Trophoblast cell (in vitro differentiated cells and primary cell): ENCODE data around the gene SPPL3.

ENCODE experiments used
- DNase-seq, 2 donors: peaks; one replicate each; pipeline ENCODE4 v3.0.0-alpha.2; 2016
- H2AFZ ChIP-seq: 2 replicates; pipeline ENCODE4 v1.6.1; 2013; ENCODE audit warnings: low read length, moderate library complexity, mild to moderate bottlenecking; ENCODE audit not compliant: insufficient read depth, poor library complexity
- H2AK5ac ChIP-seq: 2 replicates; pipeline ENCODE4 v1.6.1; 2013; ENCODE audit warnings: mild to moderate bottlenecking, low read length
- H2BK120ac ChIP-seq: 2 replicates; pipeline ENCODE4 v1.6.1; 2013; ENCODE audit warnings: low read length, mild to moderate bottlenecking, moderate library complexity; ENCODE audit not compliant: insufficient read depth, poor library complexity
- H2BK12ac ChIP-seq: 2 replicates; pipeline ENCODE4 v1.6.1; 2013; ENCODE audit warnings: mild to moderate bottlenecking, low read length, moderate library complexity
- H2BK5ac ChIP-seq: 2 replicates; pipeline ENCODE4 v1.6.1; 2013; ENCODE audit warnings: low read length, low read depth, moderate library complexity, mild to moderate bottlenecking; ENCODE audit not compliant: poor library complexity
- H3K14ac ChIP-seq: 2 replicates; pipeline ENCODE4 v1.6.1; 2013; ENCODE audit warnings: mild to moderate bottlenecking, low read length
- H3K18ac ChIP-seq: 2 replicates; pipeline ENCODE4 v1.6.1; 2013; ENCODE audit warnings: mild to moderate bottlenecking, low read length
- H3K23ac ChIP-seq: 2 replicates; pipeline ENCODE4 v1.6.1; 2013; ENCODE audit warnings: low read length
- H3K27ac ChIP-seq: 2 replicates; pipeline ENCODE4 v1.5.1; 2013; ENCODE audit warnings: low read depth, mild to moderate bottlenecking, inconsistent platforms, low read length, moderate library complexity
- H3K27me3 ChIP-seq: 2 replicates; pipeline ENCODE4 v1.6.1; 2013; ENCODE audit warnings: inconsistent platforms, mild to moderate bottlenecking, low read length, moderate library complexity; ENCODE audit not compliant: insufficient read depth
- H3K36me3 ChIP-seq, 2 experiments: 1 replicate in 1 of 2; 2 replicates in 1 of 2; pipeline ENCODE4 v1.6.1; 2013; ENCODE audit warnings: low read length in 2 of 2, mild to moderate bottlenecking in 2 of 2, moderate library complexity in 1 of 2; ENCODE audit not compliant: insufficient read depth in 2 of 2, control insufficient read depth in 1 of 2
- H3K4ac ChIP-seq: 2 replicates; pipeline ENCODE4 v1.6.1; 2013; ENCODE audit warnings: low read depth, mild to moderate bottlenecking, low read length, moderate library complexity
- H3K4me1 ChIP-seq, 2 experiments: 1 replicate in 1 of 2; 2 replicates in 1 of 2; pipeline ENCODE4 v1.6.1; 2013; ENCODE audit warnings: low read length in 2 of 2, mild to moderate bottlenecking in 2 of 2, moderate library complexity in 1 of 2; ENCODE audit not compliant: insufficient read depth in 2 of 2, control insufficient read depth in 1 of 2
- H3K4me2 ChIP-seq: 2 replicates; pipeline ENCODE4 v1.6.1; 2013; ENCODE audit warnings: inconsistent platforms, mild to moderate bottlenecking, low read length, moderate library complexity
- H3K4me3 ChIP-seq: 2 replicates; pipeline ENCODE4 v1.5.1; 2013; ENCODE audit warnings: mild to moderate bottlenecking, low read depth, low read length, inconsistent platforms
- H3K79me1 ChIP-seq: one replicate; pipeline ENCODE4 v1.6.1; 2013; ENCODE audit warnings: low read length
- H3K79me2 ChIP-seq: 2 replicates; pipeline ENCODE4 v1.6.1; 2013; ENCODE audit warnings: low read length, mild to moderate bottlenecking; ENCODE audit not compliant: control insufficient read depth, insufficient read depth, poor library complexity
- H3K9ac ChIP-seq: 2 replicates; pipeline ENCODE4 v1.6.1; 2013; ENCODE audit warnings: mild to moderate bottlenecking, low read length
- H3K9me3 ChIP-seq: 2 replicates; pipeline ENCODE4 v1.6.1; 2013; ENCODE audit warnings: low read depth, mild to moderate bottlenecking, control low read depth, inconsistent platforms, low read length; ENCODE audit not compliant: insufficient read depth
- H4K12ac ChIP-seq: 2 replicates; pipeline ENCODE4 v1.6.1; 2013; ENCODE audit warnings: low read depth, mild to moderate bottlenecking, low read length, moderate library complexity
- H4K8ac ChIP-seq: 2 replicates; pipeline ENCODE4 v1.6.1; 2013; ENCODE audit warnings: low read depth, mild to moderate bottlenecking, low read length, moderate library complexity
- H4K91ac ChIP-seq: one replicate; pipeline ENCODE4 v1.6.1; 2013; ENCODE audit warnings: low read depth, mild to moderate bottlenecking, low read length, moderate library complexity
- WGBS: extraction: QIAGEN DNeasy Blood & Tissue Kit; methylation state at CpG from one replicate; pipeline ENCODE4 v1.1.7; 2013; ENCODE audit warnings: missing lambda C conversion rate; ENCODE audit not compliant: insufficient read length, insufficient coverage; ENCODE audit errors: extremely low coverage; 5-methylcytosine and 5-hydroxymethylcytosine counted together

Gene SPPL3

DNA sequence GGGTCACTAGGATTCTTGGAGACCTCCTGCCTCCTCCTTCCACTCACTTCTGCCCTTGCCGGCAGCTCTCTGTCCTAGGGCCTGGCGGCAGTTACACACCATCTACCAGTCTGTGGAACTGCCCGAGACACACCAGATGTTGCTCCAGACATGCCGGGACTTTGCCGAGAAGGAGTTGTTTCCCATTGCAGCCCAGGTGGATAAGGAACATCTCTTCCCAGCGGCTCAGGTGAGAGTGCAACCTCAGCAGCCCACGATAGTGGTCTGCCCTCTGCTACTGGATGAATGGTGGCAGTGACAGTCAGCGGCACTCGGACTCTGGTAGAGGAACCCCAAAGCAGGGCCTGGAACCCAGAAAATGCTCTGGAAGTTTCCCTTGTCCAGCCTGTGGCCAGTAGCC is 177.2 kb downstream of the SPPL3 start:
- H2AK5ac ChIP-seq, result no peak overlapping the region
- peaks cover 1% of the 10 kb centered on the region for H3K9me3 ChIP-seq
- no peaks in the 10 kb centered on the region for H3K27me3 ChIP-seq
- H2BK120ac ChIP-seq, result no peak overlapping the region
- H3K4me1 ChIP-seq, result peaks cover 3 to 9% of the 10 kb centered on the region in 2 experiments
- no peak for DNase-seq
- H2BK5ac ChIP-seq, result no peak overlapping the region
- H3K27ac ChIP-seq, result no peak overlapping the region
- no peak overlapping the region for H3K4ac ChIP-seq
- H4K91ac ChIP-seq, result no peak overlapping the region
- H3K36me3 ChIP-seq, result peaks cover 6 to 17% of the 10 kb centered on the region in 2 experiments
- H3K79me1 ChIP-seq, result peaks cover 4% of the 10 kb centered on the region
- no peak overlapping the region for H3K9ac ChIP-seq
- no peak overlapping the region for H3K23ac ChIP-seq
- no peak overlapping the region for H4K12ac ChIP-seq
- WGBS, result no CpG with 5 or more reads among the region's 9 CpGs
- H3K4me2 ChIP-seq, result no peak overlapping the region
- H4K8ac ChIP-seq, result no peak overlapping the region
- H2AFZ ChIP-seq, result no peak overlapping the region
- no peak overlapping the region for H3K4me3 ChIP-seq
- H2BK12ac ChIP-seq, result no peak overlapping the region
- H3K14ac ChIP-seq, result no peak overlapping the region
- H3K18ac ChIP-seq, result no peak overlapping the region
- no peaks in the 10 kb centered on the region for H3K79me2 ChIP-seq

DNA sequence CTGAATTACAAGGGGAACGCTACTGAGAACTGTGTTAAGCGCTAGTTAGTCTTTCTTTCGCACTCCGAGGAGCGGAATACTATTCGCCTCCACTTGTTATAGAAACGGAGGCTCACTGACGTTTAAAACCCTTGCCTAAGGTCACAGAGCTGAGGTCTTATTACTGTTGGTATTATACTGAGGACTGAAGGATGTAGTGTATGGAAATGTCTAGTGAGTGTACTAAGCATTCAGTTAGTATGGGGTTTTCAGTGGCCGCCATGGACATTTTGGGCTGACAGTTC is 177.7 kb downstream of the SPPL3 start:
- peaks cover 9 to 22% of the 10 kb centered on the region in 2 experiments for H3K36me3 ChIP-seq
- H3K27me3 ChIP-seq, result no peaks in the 10 kb centered on the region
- H2BK12ac ChIP-seq, result no peak overlapping the region
- DNase-seq, result no peak
- H3K4me3 ChIP-seq, result no peak overlapping the region
- no peak overlapping the region for H3K4ac ChIP-seq
- H2BK120ac ChIP-seq, result no peak overlapping the region
- H4K12ac ChIP-seq, result no peak overlapping the region
- no peak overlapping the region for H3K14ac ChIP-seq
- H3K79me1 ChIP-seq, result peaks cover 4% of the 10 kb centered on the region
- H4K8ac ChIP-seq, result no peak overlapping the region
- H4K91ac ChIP-seq, result no peak overlapping the region
- H3K27ac ChIP-seq, result no peak overlapping the region
- no peak overlapping the region for H3K9ac ChIP-seq
- H2AK5ac ChIP-seq, result no peak overlapping the region
- H3K79me2 ChIP-seq, result no peaks in the 10 kb centered on the region
- peaks cover 3 to 9% of the 10 kb centered on the region in 2 experiments for H3K4me1 ChIP-seq
- no peak overlapping the region for H2AFZ ChIP-seq
- no CpG with 5 or more reads among the region's 9 CpGs for WGBS
- peaks cover 1% of the 10 kb centered on the region for H3K9me3 ChIP-seq
- no peak overlapping the region for H3K18ac ChIP-seq
- H2BK5ac ChIP-seq, result no peak overlapping the region
- H3K23ac ChIP-seq, result no peak overlapping the region
- peak overlapping the region; percentile 85 for H3K4me2 ChIP-seq

DNA sequence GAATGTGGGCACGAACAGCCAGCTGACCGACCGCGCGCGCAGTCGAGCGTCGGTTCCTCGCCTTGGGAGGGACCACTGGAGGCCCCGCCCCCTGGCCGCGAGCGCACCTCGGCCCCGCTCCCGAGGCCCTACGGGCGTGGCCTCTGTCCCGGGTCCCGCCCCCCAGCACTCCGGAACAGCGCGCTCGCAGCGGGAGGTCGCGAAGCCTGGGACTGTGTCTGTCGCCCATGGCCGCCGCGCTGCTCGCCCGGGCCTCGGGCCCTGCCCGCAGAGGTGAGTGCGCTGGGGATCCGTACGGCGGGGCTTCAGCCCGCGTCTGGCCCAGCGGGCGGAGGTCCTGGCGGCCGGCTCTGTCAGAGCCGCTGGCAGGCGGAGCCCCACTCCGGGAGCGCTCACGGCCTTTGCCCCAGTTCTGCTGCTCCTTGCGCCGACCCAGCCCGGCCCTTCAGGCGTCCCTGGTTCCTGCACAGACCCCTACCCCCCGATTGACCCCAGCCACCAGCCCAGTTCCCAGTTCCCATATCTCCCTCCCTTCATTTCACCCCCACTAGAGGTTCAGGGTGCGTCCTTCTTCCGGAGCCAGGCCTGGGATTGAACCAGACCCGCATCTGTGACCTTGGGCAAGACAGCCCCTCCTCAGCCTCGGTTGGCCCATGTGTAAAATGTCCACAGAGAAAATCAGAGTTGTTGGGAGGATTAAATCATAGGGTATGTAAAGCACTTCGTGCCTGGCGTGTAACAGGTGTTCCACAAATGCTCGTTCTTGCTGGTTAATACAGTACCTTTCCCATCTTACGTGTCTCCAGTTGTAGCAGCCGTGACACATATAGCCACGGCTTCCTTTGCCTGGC is 178.3 kb downstream of the SPPL3 start, which contains the start of gene ACADS:
ACADS (plus strand) TSS at position 168 of the 851 bp plus-strand sequence; CDS start at position 228, 60 bp downstream.
- peak within 1 kb of the TSS; percentile 23 for H2BK120ac ChIP-seq
- peak within 1 kb of the TSS; percentile 67 for H4K91ac ChIP-seq
- H3K14ac ChIP-seq, result peak within 1 kb of the TSS; percentile 42
- H3K4me2 ChIP-seq, result peak within 1 kb of the TSS; percentile 85
- WGBS, result no CpG with 5 or more reads among the region's 66 CpGs
- no peak within 1 kb of the TSS for H3K23ac ChIP-seq
- no peak within 1 kb of the TSS for H3K4ac ChIP-seq
- peak within 1 kb of the TSS; percentile 74 for H4K8ac ChIP-seq
- H3K9me3 ChIP-seq, result peaks cover 1% of the 10 kb centered on the region
- H2BK12ac ChIP-seq, result no peak within 1 kb of the TSS
- peak within 1 kb of the TSS; percentile 59 for H3K18ac ChIP-seq
- H3K4me1 ChIP-seq, result peaks cover 3 to 9% of the 10 kb centered on the region in 2 experiments
- peak within 1 kb of the TSS; percentile 34 for H4K12ac ChIP-seq
- H2AFZ ChIP-seq, result peak within 1 kb of the TSS; percentile 75
- H3K27me3 ChIP-seq, result no peaks in the 10 kb centered on the region
- no peak within 1 kb of the TSS for H3K27ac ChIP-seq
- H3K79me2 ChIP-seq, result no peaks in the 10 kb centered on the region
- no peak within 1 kb of the TSS for H2AK5ac ChIP-seq
- peak; percentile 87 to 93 for DNase-seq
- peak within 1 kb of the TSS; percentile 43 for H2BK5ac ChIP-seq
- H3K79me1 ChIP-seq, result peaks cover 4% of the 10 kb centered on the region
- H3K4me3 ChIP-seq, result peak within 1 kb of the TSS; percentile 83
- H3K36me3 ChIP-seq, result peaks cover 13 to 27% of the 10 kb centered on the region in 2 experiments
- peak within 1 kb of the TSS; percentile 71 for H3K9ac ChIP-seq

DNA sequence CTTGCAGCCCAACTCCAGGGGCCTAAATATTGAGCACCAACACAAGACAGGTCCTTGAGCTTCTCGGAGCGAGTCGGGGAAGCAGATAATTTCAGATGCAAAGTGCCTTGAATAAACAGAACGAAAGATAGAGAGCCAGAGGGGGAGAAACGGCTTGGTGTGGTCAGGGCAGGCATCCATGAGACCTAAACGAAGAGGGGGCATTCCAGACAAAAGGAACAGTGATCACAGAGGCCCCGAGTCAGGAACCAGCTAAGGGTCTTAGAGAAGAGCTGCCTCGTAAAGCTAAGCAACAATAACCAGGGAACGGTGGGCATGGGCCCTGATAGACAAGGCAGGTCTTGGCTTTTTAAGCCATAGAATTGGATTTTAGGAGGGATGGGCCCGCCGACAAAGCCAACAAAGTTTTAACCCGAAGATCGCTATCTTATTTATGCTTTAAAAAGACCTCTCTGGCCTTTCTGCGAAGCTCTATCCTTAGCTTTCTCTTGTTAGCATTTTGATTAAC is 179.0 kb downstream of the SPPL3 start:
- H4K12ac ChIP-seq, result no peak overlapping the region
- no peak overlapping the region for H3K14ac ChIP-seq
- WGBS, result no CpG with 5 or more reads among the region's 14 CpGs
- no peak for DNase-seq
- no peak overlapping the region for H2BK12ac ChIP-seq
- H4K91ac ChIP-seq, result no peak overlapping the region
- H3K79me1 ChIP-seq, result peaks cover 4% of the 10 kb centered on the region
- no peak overlapping the region for H4K8ac ChIP-seq
- peaks cover 17 to 30% of the 10 kb centered on the region in 2 experiments for H3K36me3 ChIP-seq
- peaks cover 3 to 9% of the 10 kb centered on the region in 2 experiments for H3K4me1 ChIP-seq
- H2AFZ ChIP-seq, result no peak overlapping the region
- no peak overlapping the region for H2AK5ac ChIP-seq
- no peaks in the 10 kb centered on the region for H3K27me3 ChIP-seq
- no peak overlapping the region for H3K27ac ChIP-seq
- peaks cover 1% of the 10 kb centered on the region for H3K9me3 ChIP-seq
- H3K18ac ChIP-seq, result no peak overlapping the region
- H3K4me3 ChIP-seq, result peak overlapping the region; percentile 83
- H3K4me2 ChIP-seq, result peak overlapping the region; percentile 85
- no peak overlapping the region for H3K23ac ChIP-seq
- no peak overlapping the region for H2BK5ac ChIP-seq
- H3K9ac ChIP-seq, result peak overlapping the region; percentile 1
- H3K79me2 ChIP-seq, result no peaks in the 10 kb centered on the region
- no peak overlapping the region for H3K4ac ChIP-seq
- H2BK120ac ChIP-seq, result no peak overlapping the region
